Endodermal cell (in vitro differentiated cells): ENCODE data around the gene MPZL3. TPM values are rescaled to one million over a fixed set of nuclear protein-coding genes. Genes with fewer than 3 reads are reported as not detected.

Source experiments
- DNase-seq: peaks from one replicate; pipeline ENCODE4 v3.0.0-alpha.2; 2017
- H3K27ac ChIP-seq: 2 replicates; pipeline ENCODE4 v1.5.1; 2013; ENCODE audit warnings: mild to moderate bottlenecking, low read depth, low read length, moderate library complexity
- H3K27me3 ChIP-seq: 2 replicates; pipeline ENCODE4 v1.6.1; 2013; ENCODE audit warnings: mild to moderate bottlenecking, low read length, moderate library complexity; ENCODE audit not compliant: insufficient read depth, control insufficient read depth, poor library complexity, severe bottlenecking
- H3K36me3 ChIP-seq: 2 replicates; pipeline ENCODE4 v1.7.0; 2013; ENCODE audit warnings: mild to moderate bottlenecking, low read length, moderate library complexity; ENCODE audit not compliant: control insufficient read depth, insufficient read depth
- H3K4me1 ChIP-seq: one replicate; pipeline ENCODE4 v1.7.0; 2013; ENCODE audit warnings: low read length; ENCODE audit not compliant: control insufficient read depth, insufficient read depth
- H3K4me3 ChIP-seq: 2 replicates; pipeline ENCODE4 v1.5.1; 2013; ENCODE audit warnings: mild to moderate bottlenecking, low read length, moderate library complexity
- H3K9ac ChIP-seq: 2 replicates; pipeline ENCODE4 v1.6.1; 2013; ENCODE audit warnings: mild to moderate bottlenecking, low read length, moderate library complexity; ENCODE audit not compliant: poor library complexity, severe bottlenecking; ENCODE audit errors: extremely low read depth
- H3K9me3 ChIP-seq: 2 replicates; pipeline ENCODE4 v1.6.1; 2013; ENCODE audit warnings: mild to moderate bottlenecking, low read length, moderate library complexity; ENCODE audit not compliant: control insufficient read depth
- H3K27ac Mint-ChIP-seq: 2 replicates; pipeline ENCODE4 v1.8.0; 2020; ENCODE audit warnings: mixed read lengths
- H3K27me3 Mint-ChIP-seq: 2 replicates; pipeline ENCODE4 v1.8.0; 2021; ENCODE audit warnings: mild to moderate bottlenecking, mixed read lengths; ENCODE audit not compliant: insufficient read depth
- H3K36me3 Mint-ChIP-seq: 2 replicates; pipeline ENCODE4 v1.8.0; 2020; ENCODE audit warnings: low read depth, mixed read lengths
- H3K4me1 Mint-ChIP-seq: 2 replicates; pipeline ENCODE4 v1.8.0; 2020; ENCODE audit warnings: mixed read lengths
- H3K4me3 Mint-ChIP-seq: 2 replicates; pipeline ENCODE4 v1.8.0; 2020; ENCODE audit warnings: mild to moderate bottlenecking, moderate library complexity, mixed read lengths
- H3K9me3 Mint-ChIP-seq: 2 replicates; pipeline ENCODE4 v1.8.0; 2020; ENCODE audit warnings: mild to moderate bottlenecking, mixed read lengths
- CTCF ChIP-seq: fragments of 200-600 bp; sonication (generic); conservative IDR thresholded peaks from 2 replicates; pipeline ENCODE4 v1.5.0; 2021; ENCODE audit warnings: antibody characterized with exemption, mild to moderate bottlenecking
- WGBS, 2 experiments: methylation state at CpG; one replicate each; pipeline versions ENCODE4 v1.1.5 to v1.1.7; 2013; ENCODE audit warnings: missing lambda C conversion rate in 2 of 2, mixed read lengths in 1 of 2; ENCODE audit not compliant: insufficient coverage in 1 of 2, insufficient read length in 1 of 2; 5-methylcytosine and 5-hydroxymethylcytosine counted together
- total RNA-seq, 2 donors: library from RNA; stranded (reverse); fragmentation: NEBNext Ultra II Directional in 1 of 2; extraction: Animal tissue kit (Norgen Biotek cat#: 25700) in 1 of 2; gene quantifications; 2 replicates in 1 of 2; 3 replicates in 1 of 2; pipeline ENCODE4 v1.2.1, GENCODE V29; 2021

Gene MPZL3
- total RNA-seq, 2 donors from 2014 or later, result 4.1 to 5.7 TPM

- no peak for TF ChIP-seq CTCF
- H3K9ac ChIP-seq, result no peak overlapping the region
- H3K27me3 ChIP-seq, result peaks cover 54% of the 10 kb centered on the region
- peaks cover 15% of the 10 kb centered on the region for H3K4me1 ChIP-seq
- no peaks in the 10 kb centered on the region for H3K36me3 ChIP-seq
- no peak for DNase-seq
- H3K9me3 ChIP-seq, result peaks cover 4% of the 10 kb centered on the region
- 94 to 100% methylated on average over 1 to 2 of the region's 3 CpGs for WGBS, 2 experiments
- Mint-ChIP-seq H3K4me3 (no peak overlapping the region), H3K36me3 (peaks cover 7% of the 10 kb centered on the region), H3K4me1 (peaks cover 26% of the 10 kb centered on the region), H3K9me3 (no peaks in the 10 kb centered on the region), H3K27me3 (peaks cover 46% of the 10 kb centered on the region), H3K27ac (no peak overlapping the region)
- H3K4me3 ChIP-seq, result no peak overlapping the region
- no peak overlapping the region for H3K27ac ChIP-seq
Measured at GRCh38 chr11:118260353-118260752, 8.2 kb upstream of the MPZL3 start.

GRCh38 chr11:118259138-118259537, 7.0 kb upstream of the MPZL3 start:
- peaks cover 46% of the 10 kb centered on the region for H3K27me3 Mint-ChIP-seq
- peaks cover 7% of the 10 kb centered on the region for H3K36me3 Mint-ChIP-seq
- 97 to 100% methylated on average over 1 of the region's 1 CpG for WGBS, 2 experiments
- no peak for DNase-seq
- H3K27ac ChIP-seq, result no peak overlapping the region
- peaks cover 8% of the 10 kb centered on the region for H3K4me1 ChIP-seq
- H3K36me3 ChIP-seq, result no peaks in the 10 kb centered on the region
- peaks cover 14% of the 10 kb centered on the region for H3K4me1 Mint-ChIP-seq
- TF ChIP-seq CTCF, result no peak
- H3K9me3 ChIP-seq, result peaks cover 4% of the 10 kb centered on the region
- no peak overlapping the region for H3K4me3 ChIP-seq
- H3K9me3 Mint-ChIP-seq, result no peaks in the 10 kb centered on the region
- no peak overlapping the region for H3K4me3 Mint-ChIP-seq
- H3K9ac ChIP-seq, result no peak overlapping the region
- H3K27ac Mint-ChIP-seq, result no peak overlapping the region
- H3K27me3 ChIP-seq, result peaks cover 66% of the 10 kb centered on the region

- peaks cover 4% of the 10 kb centered on the region for H3K9me3 ChIP-seq
- no peak overlapping the region for H3K9ac ChIP-seq
- Mint-ChIP-seq H3K36me3 (peaks cover 7% of the 10 kb centered on the region), H3K27me3 (peaks cover 41% of the 10 kb centered on the region), H3K27ac (no peak overlapping the region), H3K4me3 (no peak overlapping the region), H3K9me3 (no peaks in the 10 kb centered on the region), H3K4me1 (peaks cover 7% of the 10 kb centered on the region)
- peak; percentile 66 for TF ChIP-seq CTCF
- H3K36me3 ChIP-seq, result no peaks in the 10 kb centered on the region
- no peak overlapping the region for H3K27ac ChIP-seq
- peaks cover 70% of the 10 kb centered on the region for H3K27me3 ChIP-seq
- 0% methylated on average over 1 of the region's 1 CpG for WGBS, 2 experiments
- no peak overlapping the region for H3K4me3 ChIP-seq
- DNase-seq, result no peak
- H3K4me1 ChIP-seq, result peaks cover under 1% of the 10 kb centered on the region
Measured at GRCh38 chr11:118258410-118258809, 6.2 kb upstream of the MPZL3 start.
